Thoracic aorta (tissue), 2 donors: ENCODE results near the gene NDUFAF3. TPM values are rescaled to one million over a fixed set of nuclear protein-coding genes. Genes with fewer than 3 reads are reported as not detected.

Source experiments
- ATAC-seq: fragments of 150-250 bp; one replicate; pipeline ENCODE4 v1.8.0; 2017; ENCODE audit warnings: low read depth; ENCODE audit not compliant: insufficient number of reproducible peaks, low FRiP score
- DNase-seq: peaks from one replicate; pipeline ENCODE4 v3.0.0-alpha.2; 2020; ENCODE audit warnings: low spot score
- H3K27ac ChIP-seq, 2 donors: fragments of 200-600 bp; sonication (generic); 1 replicate in 1 of 2; 2 replicates in 1 of 2; pipeline ENCODE4 v1.5.1; 2016; ENCODE audit warnings: mild to moderate bottlenecking in 2 of 2, moderate library complexity in 2 of 2
- H3K27me3 ChIP-seq: fragments of 200-600 bp; sonication (generic); replicated peaks from 2 replicates; pipeline ENCODE4 v1.6.0; 2016; ENCODE audit warnings: mild to moderate bottlenecking; ENCODE audit not compliant: insufficient read depth
- H3K36me3 ChIP-seq: fragments of 200-600 bp; sonication (generic); one replicate; pipeline ENCODE4 v1.5.1; 2016
- H3K4me1 ChIP-seq, 2 donors: fragments of 200-600 bp; sonication (generic); 1 replicate in 1 of 2; 2 replicates in 1 of 2; pipeline versions ENCODE4 v1.5.1 to v1.6.0; 2016; ENCODE audit warnings: low read depth in 2 of 2, mild to moderate bottlenecking in 1 of 2; ENCODE audit not compliant: control insufficient read depth in 1 of 2
- H3K4me3 ChIP-seq: fragments of 200-600 bp; sonication (generic); 2 replicates; pipeline ENCODE4 v1.5.1; 2016; ENCODE audit warnings: mild to moderate bottlenecking
- H3K9me3 ChIP-seq: fragments of 200-600 bp; sonication (generic); 2 replicates; pipeline ENCODE4 v1.5.1; 2016
- CTCF ChIP-seq: fragments of 200-600 bp; sonication (generic); IDR thresholded peaks from one replicate; pipeline ENCODE4 v1.5.1; 2019; ENCODE audit warnings: antibody characterized with exemption
- total RNA-seq, 2 donors: library from RNA; depleted of rRNA; stranded (reverse); fragments of >200 nt; gene quantifications; one replicate each; pipeline versions ENCODE4 v1.1.0 to v1.2.3, GENCODE V29; 2016

Gene NDUFAF3
- 100 to 1,000 TPM in 1 of 2 donors, 10 to 100 TPM in 1; 65.7 to 164 TPM for total RNA-seq

GRCh38 chr3:49021813-49022687, at the start of gene NDUFAF3:
Gene NDUFAF3 (plus strand): TSS chr3:49022121. CDS start chr3:49022145, 24 bp downstream.
- Histone ChIP-seq H3K4me1 (peaks cover 34 to 41% of the 10 kb centered on the region in 2 donors), H3K27me3 (no peaks in the 10 kb centered on the region), H3K9me3 (no peaks in the 10 kb centered on the region), H3K36me3 (peaks cover 25% of the 10 kb centered on the region), H3K27ac (peak within 1 kb of the TSS; percentile 99 to 100), H3K4me3 (peak within 1 kb of the TSS; percentile 92)
- ATAC-seq (peak; percentile 74), DNase-seq (peak; percentile 51)
- TF ChIP-seq CTCF, result peak; percentile 94

- Histone ChIP-seq H3K4me3 (no peak overlapping the region), H3K27me3 (no peaks in the 10 kb centered on the region), H3K36me3 (peaks cover 86% of the 10 kb centered on the region), H3K9me3 (no peaks in the 10 kb centered on the region), H3K27ac (no peak overlapping the region), H3K4me1 (no peaks in the 10 kb centered on the region)
- ATAC-seq (no peak), DNase-seq (no peak)
- TF ChIP-seq CTCF, result no peak
Measured at GRCh38 chr3:48974076-48974864, 47.7 kb upstream of the NDUFAF3 start.

- no peak for TF ChIP-seq CTCF
- H3K4me1 ChIP-seq, result no peaks in the 10 kb centered on the region
- H3K4me3 ChIP-seq, result no peak overlapping the region
- no peaks in the 10 kb centered on the region for H3K9me3 ChIP-seq
- peaks cover 84% of the 10 kb centered on the region for H3K36me3 ChIP-seq
- no peaks in the 10 kb centered on the region for H3K27me3 ChIP-seq
- no peak for ATAC-seq
- no peak for DNase-seq
- H3K27ac ChIP-seq, result no peak overlapping the region
Measured at GRCh38 chr3:48979451-48979850, 42.5 kb upstream of the NDUFAF3 start.

GRCh38 chr3:48980295-48980694, 41.6 kb upstream of the NDUFAF3 start:
- Histone ChIP-seq H3K4me1 (no peaks in the 10 kb centered on the region), H3K9me3 (no peaks in the 10 kb centered on the region), H3K27me3 (no peaks in the 10 kb centered on the region), H3K4me3 (no peak overlapping the region), H3K36me3 (peaks cover 80% of the 10 kb centered on the region), H3K27ac (no peak overlapping the region)
- TF ChIP-seq CTCF, result no peak
- no peak for DNase-seq
- no peak for ATAC-seq

GRCh38 chr3:48982016-48982415, 39.9 kb upstream of the NDUFAF3 start:
- TF ChIP-seq CTCF, result no peak
- no peak for DNase-seq

More at GRCh38 chr3:48982016-48982415, 39.9 kb upstream of the NDUFAF3 start:
- no peak overlapping the region for H3K27ac ChIP-seq
- H3K4me1 ChIP-seq, result no peaks in the 10 kb centered on the region
- no peaks in the 10 kb centered on the region for H3K27me3 ChIP-seq
- H3K4me3 ChIP-seq, result no peak overlapping the region
- H3K36me3 ChIP-seq, result peaks cover 68% of the 10 kb centered on the region
- H3K9me3 ChIP-seq, result no peaks in the 10 kb centered on the region
- ATAC-seq, result no peak
